Nephron (organoid): ENCODE data around the gene STYXL1.

ENCODE experiments used
- H3K27ac Mint-ChIP-seq, 3 experiments: 2 replicates each; pipeline ENCODE4 v1.8.0; 2020; ENCODE audit warnings: mixed read lengths in 3 of 3, mild to moderate bottlenecking in 2 of 3, moderate library complexity in 1 of 3
- H3K27me3 Mint-ChIP-seq: 2 replicates; pipeline ENCODE4 v1.8.0; 2021; ENCODE audit warnings: low read depth, mild to moderate bottlenecking, moderate library complexity, mixed read lengths
- H3K36me3 Mint-ChIP-seq: 2 replicates; pipeline ENCODE4 v1.8.0; 2020; ENCODE audit warnings: low read depth, mixed read lengths
- H3K4me1 Mint-ChIP-seq: 2 replicates; pipeline ENCODE4 v1.8.0; 2020; ENCODE audit warnings: mixed read lengths
- H3K4me3 Mint-ChIP-seq, 3 experiments: 2 replicates each; pipeline ENCODE4 v1.8.0; 2020; ENCODE audit warnings: mild to moderate bottlenecking in 3 of 3, mixed read lengths in 3 of 3, moderate library complexity in 2 of 3
- H3K9me3 Mint-ChIP-seq: 2 replicates; pipeline ENCODE4 v1.8.0; 2020; ENCODE audit warnings: mixed read lengths
- CTCF ChIP-seq, 3 experiments: fragments of 200-600 bp; sonication (generic); IDR thresholded peaks; one replicate each; pipeline ENCODE4 v1.5.0; 2021; ENCODE audit warnings: antibody characterized with exemption in 3 of 3; ENCODE audit not compliant: unreplicated experiment in 3 of 3

Gene STYXL1

GRCh38 chr7:76002822-76003221 lies 45.0 kb downstream of the STYXL1 start:
- Mint-ChIP-seq H3K27ac (no peak overlapping the region), H3K4me3 (no peak overlapping the region)
- no peak for TF ChIP-seq CTCF (IDR thresholded peaks at IDR 0.05; ENCODE audit: unreplicated experiment in 3 of 3)

GRCh38 chr7:76002139-76002538 lies 45.7 kb downstream of the STYXL1 start:
- Mint-ChIP-seq H3K9me3 (no peaks in the 10 kb centered on the region), H3K27me3 (no peaks in the 10 kb centered on the region), H3K27ac (no peak overlapping the region), H3K4me3 (no peak overlapping the region), H3K36me3 (peaks cover 47% of the 10 kb centered on the region), H3K4me1 (no peaks in the 10 kb centered on the region)
- no peak for TF ChIP-seq CTCF (IDR thresholded peaks at IDR 0.05; ENCODE audit: unreplicated experiment in 3 of 3)

More at GRCh38 chr7:76002822-76003221, 45.0 kb downstream of the STYXL1 start:
- H3K9me3 Mint-ChIP-seq: no peaks in the 10 kb centered on the region
- H3K36me3 Mint-ChIP-seq: peaks cover 40% of the 10 kb centered on the region
- H3K4me1 Mint-ChIP-seq: no peaks in the 10 kb centered on the region
- no peaks in the 10 kb centered on the region for H3K27me3 Mint-ChIP-seq

GRCh38 chr7:76000566-76000965 lies 47.2 kb downstream of the STYXL1 start:
- Mint-ChIP-seq H3K27ac (no peak overlapping the region), H3K4me1 (no peaks in the 10 kb centered on the region), H3K27me3 (no peaks in the 10 kb centered on the region), H3K4me3 (no peak overlapping the region), H3K36me3 (peaks cover 61% of the 10 kb centered on the region), H3K9me3 (no peaks in the 10 kb centered on the region)
- no peak for TF ChIP-seq CTCF (IDR thresholded peaks at IDR 0.05; ENCODE audit: unreplicated experiment in 3 of 3)

GRCh38 chr7:75998038-75998437 lies 49.8 kb downstream of the STYXL1 start:
- Mint-ChIP-seq H3K9me3 (no peaks in the 10 kb centered on the region), H3K4me1 (no peaks in the 10 kb centered on the region), H3K4me3 (no peak overlapping the region), H3K27ac (no peak overlapping the region), H3K36me3 (peaks cover 50% of the 10 kb centered on the region), H3K27me3 (no peaks in the 10 kb centered on the region)
- TF ChIP-seq CTCF (IDR thresholded peaks at IDR 0.05; ENCODE audit: unreplicated experiment in 3 of 3): no peak

GRCh38 chr7:75996476-75996875 lies 51.3 kb downstream of the STYXL1 start:
- Mint-ChIP-seq H3K27ac (no peak overlapping the region), H3K4me1 (no peaks in the 10 kb centered on the region), H3K27me3 (no peaks in the 10 kb centered on the region), H3K4me3 (peak overlapping the region in 2 of 3 experiments; percentile 20 to 64), H3K9me3 (no peaks in the 10 kb centered on the region), H3K36me3 (peaks cover 43% of the 10 kb centered on the region)
- no peak for TF ChIP-seq CTCF (IDR thresholded peaks at IDR 0.05; ENCODE audit: unreplicated experiment in 3 of 3)

GRCh38 chr7:75995996-75996395 lies 51.8 kb downstream of the STYXL1 start:
- peaks cover 41% of the 10 kb centered on the region for H3K36me3 Mint-ChIP-seq
- H3K4me3 Mint-ChIP-seq: peak overlapping the region; percentile 64 to 67 (median 66)
- H3K27me3 Mint-ChIP-seq: no peaks in the 10 kb centered on the region
- peaks cover 2% of the 10 kb centered on the region for H3K4me1 Mint-ChIP-seq
- no peaks in the 10 kb centered on the region for H3K9me3 Mint-ChIP-seq
- no peak overlapping the region for H3K27ac Mint-ChIP-seq
- no peak for TF ChIP-seq CTCF (IDR thresholded peaks at IDR 0.05; ENCODE audit: unreplicated experiment in 3 of 3)
